Bone marrow (tissue), 2 donors: ENCODE data around the gene MRPS31.
"Not testable (repeated sequence)": the region's sequence is repeated elsewhere in the genome, so short reads cannot be mapped to it uniquely, and the experiment has no call there.

Source experiments
- DNase-seq, 2 donors: peaks; one replicate each; lab custom pipeline; 2025; lab: John Stamatoyannopoulos, UW

Gene MRPS31

DNA sequence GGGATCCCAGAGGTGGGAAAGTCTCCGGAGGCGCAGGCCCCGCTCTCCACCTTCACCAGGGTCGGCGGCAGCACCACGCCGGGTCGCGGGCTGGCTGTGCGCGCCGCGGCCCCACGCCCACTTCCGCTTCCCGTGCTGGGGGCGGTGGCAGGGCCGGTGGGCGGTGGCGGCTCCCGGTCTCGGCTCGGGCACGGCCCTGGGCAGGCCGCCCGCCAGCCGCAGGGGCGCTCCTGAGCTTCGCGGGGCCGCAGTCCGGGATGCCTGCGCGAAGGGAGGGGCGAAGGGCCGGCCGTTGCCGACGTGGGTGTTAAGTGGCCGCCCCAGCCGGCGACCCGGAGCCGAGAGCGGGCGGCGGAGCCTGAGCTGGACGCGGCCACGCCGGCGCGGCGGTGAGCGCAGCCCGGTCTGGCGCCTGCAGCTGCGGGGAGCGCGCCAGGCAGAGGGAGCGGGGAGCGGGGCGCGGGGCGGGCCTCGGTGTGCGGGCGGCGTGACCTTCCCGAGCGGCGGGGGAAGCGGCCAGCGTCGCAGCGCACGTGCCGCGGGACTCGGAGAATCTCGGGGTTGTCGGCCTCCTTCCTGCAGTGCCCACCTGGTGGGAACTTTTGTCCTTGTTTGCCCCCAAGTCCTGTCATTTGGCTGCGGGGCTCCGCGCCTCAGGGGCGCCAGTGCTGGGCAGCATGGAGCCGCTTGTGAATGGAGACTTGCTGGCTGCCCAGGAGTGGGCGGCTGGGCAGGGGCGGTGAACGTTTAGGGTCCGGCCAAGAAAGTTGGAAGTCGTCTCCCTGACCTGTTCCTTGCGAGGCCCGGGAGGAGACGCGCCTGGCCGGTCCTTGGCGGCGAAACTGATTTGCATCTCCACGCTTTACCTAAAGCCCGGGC, 18.5 kb upstream of the MRPS31 start, which contains the start of gene SLC25A15:
SLC25A15 (plus strand) TSS at position 337 of the 879 bp plus-strand sequence. CDS start 3,616 bp downstream, outside the sequence.
- DNase-seq = peak; percentile 31 to 43

- not testable (repeated sequence) for DNase-seq
Observed at GRCh38 chr13:40788540-40789274, 17.7 kb upstream of the MRPS31 start.

DNA sequence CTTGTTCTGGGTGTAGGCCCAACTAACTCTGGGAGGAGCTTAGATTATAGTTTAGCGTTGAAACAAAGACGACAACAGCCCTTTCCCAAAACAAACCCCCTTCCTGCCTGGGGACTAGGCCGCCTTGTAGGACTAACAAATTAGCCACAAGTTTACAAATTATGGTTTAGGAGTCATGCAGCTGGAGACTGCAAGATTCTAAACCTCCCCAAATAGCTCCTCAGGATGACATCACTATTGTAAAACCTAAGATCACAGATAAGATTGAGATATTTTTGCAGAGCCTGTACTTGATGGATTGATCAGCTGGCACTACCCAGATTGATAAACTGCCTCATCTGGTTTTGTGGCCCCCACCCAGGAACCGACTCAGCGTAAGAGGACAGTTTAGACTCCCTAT, 16.1 kb upstream of the MRPS31 start:
- no peak for DNase-seq

DNA sequence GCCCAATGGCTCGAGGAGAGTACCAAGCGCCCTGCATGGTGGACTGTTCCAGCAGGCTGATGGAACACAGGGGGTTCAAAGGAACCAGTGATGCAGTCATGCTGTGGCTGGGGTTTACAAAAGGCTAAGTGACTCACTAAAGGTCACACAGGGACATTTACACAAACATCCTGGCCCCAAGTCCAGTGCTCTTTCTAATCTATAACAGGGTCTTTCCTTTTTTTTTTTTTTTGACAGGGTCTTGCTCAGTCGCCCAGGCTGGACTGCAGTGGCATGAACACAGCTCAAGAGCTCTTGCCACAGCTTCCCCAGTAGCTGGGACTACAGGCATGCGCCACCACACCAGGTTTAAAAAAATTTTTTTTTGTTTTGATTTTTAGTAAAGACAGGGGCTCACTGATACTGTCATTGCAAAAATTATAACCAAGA, 15.6 kb upstream of the MRPS31 start:
- no peak for DNase-seq

DNA sequence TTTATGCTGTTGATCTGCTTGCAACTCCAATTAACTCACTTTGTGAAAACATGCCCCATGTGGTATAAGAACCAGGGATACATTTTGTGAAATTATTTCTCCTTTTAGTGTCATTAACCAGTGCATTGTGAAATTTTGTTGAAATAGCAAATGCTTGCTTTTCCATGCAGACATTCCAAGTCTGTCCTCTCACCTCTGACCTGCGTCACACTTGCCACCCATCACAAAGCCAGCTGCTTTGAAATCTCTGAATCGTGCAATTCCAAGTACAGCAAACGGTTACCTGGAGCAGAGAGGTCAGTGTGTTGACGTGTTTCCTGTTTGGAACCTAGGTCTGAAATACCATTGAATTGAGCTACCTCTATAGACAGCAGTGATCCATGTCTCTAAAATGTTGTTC, 13.6 kb upstream of the MRPS31 start:
- no peak for DNase-seq

- DNase-seq = not testable (repeated sequence)
Observed at GRCh38 chr13:40782971-40783370, 12.0 kb upstream of the MRPS31 start.

- no peak for DNase-seq
Observed at GRCh38 chr13:40781717-40782116, 10.7 kb upstream of the MRPS31 start.

- DNase-seq = no peak
Observed at GRCh38 chr13:40780822-40781401, 9.9 kb upstream of the MRPS31 start.

DNA sequence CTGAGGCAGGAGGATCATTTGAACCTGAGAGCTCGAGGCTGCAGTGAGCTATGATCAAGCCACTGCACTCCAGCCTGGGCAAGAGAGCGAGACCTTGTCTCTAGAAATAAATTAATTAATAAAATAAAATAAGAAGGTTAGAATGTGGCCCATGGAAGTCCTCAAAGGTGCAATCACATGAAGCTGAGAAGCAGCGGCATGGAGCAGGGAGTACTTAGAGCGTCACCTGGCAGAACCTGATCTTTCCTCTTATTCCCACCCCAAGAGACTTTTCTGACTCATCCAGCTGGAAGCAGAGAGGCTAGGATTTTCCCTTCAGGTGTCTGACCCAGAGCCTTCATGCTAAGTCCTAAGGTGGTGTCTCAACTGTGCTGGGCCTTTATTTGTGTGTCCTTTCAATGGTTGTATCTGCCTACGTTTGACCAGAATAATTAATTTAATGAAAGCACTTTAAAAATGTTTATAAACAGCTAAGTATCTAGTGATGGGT, 8.9 kb upstream of the MRPS31 start:
- DNase-seq = no peak

- no peak for DNase-seq
Observed at GRCh38 chr13:40779049-40779448, 8.1 kb upstream of the MRPS31 start.

GRCh38 chr13:40777809-40778175, 6.8 kb upstream of the MRPS31 start:
- no peak for DNase-seq

GRCh38 chr13:40777166-40777808, 6.3 kb upstream of the MRPS31 start:
- DNase-seq = peak; percentile 33 to 59

DNA sequence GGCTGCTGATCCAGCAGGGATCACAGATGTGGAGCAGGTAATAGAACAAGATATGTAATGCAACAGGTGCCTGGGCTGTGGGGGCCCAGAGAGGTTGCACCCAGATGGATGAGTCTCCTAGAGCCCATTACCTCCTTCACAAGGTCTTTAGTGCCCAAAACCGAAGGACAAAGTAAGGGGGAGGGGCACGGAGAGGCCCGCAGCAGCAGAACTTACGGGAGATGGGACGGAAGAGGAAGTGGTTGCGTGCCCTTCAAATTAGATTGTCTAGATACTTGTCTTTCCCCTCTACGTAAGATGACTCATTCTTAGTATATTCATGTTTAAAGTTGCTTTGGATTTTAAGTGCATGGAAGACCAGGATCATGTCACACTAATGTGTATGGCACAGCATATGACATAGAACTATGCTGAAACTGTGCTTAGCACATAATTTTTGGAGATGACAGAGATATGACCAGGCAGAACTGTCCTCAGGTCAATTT, 5.7 kb upstream of the MRPS31 start:
- DNase-seq = peak; percentile 17 to 92

DNA sequence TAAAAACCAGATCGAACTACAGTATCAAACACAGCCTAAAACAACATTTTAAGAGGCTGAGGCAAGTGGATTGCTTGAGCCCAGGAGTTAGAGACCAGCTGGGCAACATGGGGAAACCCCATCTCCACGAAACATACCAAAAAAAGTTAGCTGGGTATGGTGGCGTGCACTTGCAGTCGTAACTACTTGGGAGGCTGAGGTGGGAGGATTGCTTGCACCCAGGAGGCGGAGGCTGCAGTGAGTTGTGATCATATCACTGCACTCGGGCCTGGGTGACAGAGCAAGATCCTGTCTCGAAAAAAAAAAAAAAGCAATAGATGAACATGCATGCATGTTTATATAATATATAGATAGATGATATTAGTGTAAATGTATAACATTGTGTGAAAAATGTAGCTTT, 5.2 kb upstream of the MRPS31 start:
- no peak for DNase-seq

DNA sequence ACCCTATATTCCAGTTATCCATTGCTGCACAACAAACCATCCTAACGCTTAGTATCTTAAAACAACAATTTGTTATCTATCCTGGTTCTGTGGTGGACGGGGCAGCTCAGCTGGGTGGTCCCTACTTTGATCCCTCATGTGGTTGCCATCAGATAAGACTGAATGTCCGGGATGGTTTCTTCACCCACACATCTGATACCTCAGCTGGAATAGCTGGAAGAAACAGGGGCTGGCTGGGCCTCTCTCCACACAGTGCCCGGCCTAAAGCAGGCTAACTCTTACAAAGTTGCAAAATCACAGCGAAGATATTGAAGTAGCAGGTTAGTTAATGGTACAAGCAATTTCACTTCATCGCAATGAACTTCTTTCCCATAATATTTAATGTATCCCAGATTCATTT, 3.7 kb upstream of the MRPS31 start:
- DNase-seq = no peak

DNA sequence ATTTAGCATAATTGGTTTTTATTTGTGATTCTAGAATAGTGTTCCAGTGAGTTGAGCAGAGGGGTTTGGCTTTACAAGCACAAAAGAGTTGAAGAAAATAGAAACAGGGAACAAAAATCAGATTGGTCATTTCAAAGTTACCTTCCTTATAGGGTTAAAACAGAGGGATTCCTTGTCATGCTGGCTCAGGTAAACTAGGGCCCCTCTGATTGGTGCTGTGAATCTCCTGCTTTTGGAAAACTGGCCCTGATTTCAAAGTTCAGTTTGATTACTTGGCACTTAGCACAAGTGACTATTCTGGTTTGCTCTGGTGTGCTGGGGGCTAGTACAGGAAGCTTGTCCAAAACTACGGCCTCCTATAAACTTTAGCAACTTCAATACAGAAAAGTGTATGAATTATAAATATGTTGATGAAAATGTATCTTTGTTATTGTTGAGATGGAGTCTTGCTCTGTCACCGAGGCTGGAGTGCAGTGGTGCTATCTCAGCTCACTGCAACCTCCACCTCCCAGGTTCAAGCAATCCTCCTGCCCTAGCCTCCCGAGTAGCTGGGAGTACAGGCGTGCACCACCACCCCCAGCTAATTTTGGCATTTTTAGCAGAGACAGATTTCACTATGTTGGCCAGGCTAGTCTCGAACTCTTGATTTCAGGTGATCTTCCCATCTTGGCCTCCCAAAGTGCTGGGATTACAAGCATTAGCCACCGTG, 1.9 kb upstream of the MRPS31 start:
- no peak for DNase-seq

DNA sequence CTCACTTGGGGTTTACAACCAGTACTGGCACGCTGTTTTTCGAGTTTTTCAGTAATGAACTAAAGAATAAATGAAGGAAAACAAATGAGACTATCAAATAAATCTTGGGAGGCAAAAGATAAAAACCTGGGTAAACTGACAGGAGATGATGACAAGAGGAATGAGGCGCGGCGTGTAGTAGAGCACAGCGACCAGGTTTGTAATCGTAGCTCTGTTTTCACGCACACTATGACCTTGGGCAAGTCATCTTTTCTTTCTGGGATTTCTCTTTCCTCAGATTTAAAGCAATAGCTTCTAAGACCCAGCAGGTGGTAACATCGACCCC, 419 bp downstream of the MRPS31 start:
- DNase-seq = no peak

- no peak for DNase-seq
Observed at GRCh38 chr13:40769970-40770369, 1.0 kb downstream of the MRPS31 start.

DNA sequence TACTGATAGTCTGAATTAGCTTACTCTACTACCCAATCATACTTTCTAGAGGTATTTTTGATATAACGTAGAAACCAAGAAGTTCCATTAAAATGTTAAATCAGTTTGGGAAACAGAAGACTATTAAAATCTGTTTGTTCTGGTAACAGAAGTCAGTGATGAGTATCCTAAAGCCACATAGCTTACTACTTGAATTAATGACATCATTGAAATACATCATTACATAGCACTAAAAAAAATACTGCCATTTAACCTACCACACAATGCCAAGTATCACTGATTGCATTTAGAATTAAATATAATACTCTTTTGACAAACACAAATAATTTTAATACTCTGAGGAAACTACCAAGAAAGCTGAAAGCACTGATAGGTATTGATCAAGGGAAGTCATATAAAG, 5.4 kb downstream of the MRPS31 start:
- DNase-seq = no peak

GRCh38 chr13:40764587-40765403, 6.2 kb downstream of the MRPS31 start:
- no peak for DNase-seq

DNA sequence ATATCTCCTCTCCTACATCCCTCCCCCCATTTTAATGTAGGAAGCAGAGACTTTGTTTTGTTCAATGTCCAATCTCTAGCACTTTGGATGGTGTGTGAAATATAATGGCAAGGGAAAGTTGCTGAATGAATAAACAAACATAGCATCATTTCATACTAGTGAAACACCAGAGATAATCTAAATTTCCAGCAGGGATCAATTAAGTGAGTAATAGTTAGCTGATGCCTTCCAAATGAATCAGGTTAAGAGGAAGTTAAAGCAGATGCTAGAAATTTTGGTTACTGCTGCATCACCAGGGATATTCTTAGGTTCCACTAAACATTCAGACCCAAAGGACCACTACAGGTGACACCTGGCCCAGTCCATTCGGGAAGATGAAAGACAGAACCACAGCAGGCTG, 8.1 kb downstream of the MRPS31 start:
- DNase-seq = no peak
